NCI-H146 (cell line): Measurements from ENCODE around the gene ZNF672.

Experiments
- DNase-seq: peaks from one replicate; lab custom pipeline; 2025; lab: John Stamatoyannopoulos, UW

Gene ZNF672

GRCh38 chr1:248837045-248837780, 811 bp upstream of the ZNF672 start:
- peak; percentile 68 for DNase-seq

- peak; percentile 94 for DNase-seq
These were observed 538 bp downstream of the ZNF672 start for GRCh38 chr1:248838357-248839167.

- peak; percentile 66 for DNase-seq
These were observed 1.1 kb downstream of the ZNF672 start for GRCh38 chr1:248839168-248839555.

- DNase-seq: no peak
These were observed 2.9 kb downstream of the ZNF672 start for GRCh38 chr1:248840946-248841345.

GRCh38 chr1:248841702-248842395, 3.8 kb downstream of the ZNF672 start:
- no peak for DNase-seq

GRCh38 chr1:248842781-248843331, 4.8 kb downstream of the ZNF672 start:
- no peak for DNase-seq

- no peak for DNase-seq
These were observed 5.7 kb downstream of the ZNF672 start for GRCh38 chr1:248843687-248844086.

GRCh38 chr1:248844526-248844925, 6.5 kb downstream of the ZNF672 start:
- DNase-seq: no peak

GRCh38 chr1:248847181-248847955, 9.3 kb downstream of the ZNF672 start:
- no peak for DNase-seq

- no peak for DNase-seq
These were observed 10.0 kb downstream of the ZNF672 start for GRCh38 chr1:248847956-248848561.

- no peak for DNase-seq
These were observed 10.6 kb downstream of the ZNF672 start for GRCh38 chr1:248848602-248849001.

- DNase-seq: no peak
These were observed 11.1 kb downstream of the ZNF672 start for GRCh38 chr1:248849152-248849551.

GRCh38 chr1:248849637-248850036, 11.6 kb downstream of the ZNF672 start:
- DNase-seq: no peak

- DNase-seq: no peak
These were observed 12.1 kb downstream of the ZNF672 start for GRCh38 chr1:248850124-248850523.

- no peak for DNase-seq
These were observed 12.7 kb downstream of the ZNF672 start for GRCh38 chr1:248850536-248851251.

- no peak for DNase-seq
These were observed 13.4 kb downstream of the ZNF672 start for GRCh38 chr1:248851390-248851789.

- DNase-seq: no peak
These were observed 14.7 kb downstream of the ZNF672 start for GRCh38 chr1:248852481-248853405.

GRCh38 chr1:248853663-248854375, 15.8 kb downstream of the ZNF672 start:
- no peak for DNase-seq

- DNase-seq: no peak
These were observed 17.6 kb downstream of the ZNF672 start for GRCh38 chr1:248855580-248855979.
